GM18951 (cell line): Measurements from ENCODE around the gene SLC7A8.

Experiments
- POLR2A ChIP-seq: IDR thresholded peaks from 4 replicates; pipeline ENCODE4 v1.6.1; 2011; ENCODE audit warnings: mild to moderate bottlenecking; ENCODE audit not compliant: insufficient read length, insufficient read depth; ENCODE audit errors: extremely low read depth
- in situ Hi-C: fragments of 300-500 bp; cut with MboI; formaldehyde crosslinking; loops from one replicate; pipeline ENCODE4 v1.12.0; 2022; ENCODE audit warnings: low sequenced_read_pairs, mixed read lengths, inconsistent platforms; ENCODE audit not compliant: unreplicated experiment

The SLC7A8 gene

GRCh38 chr14:23102801-23103200, 80.7 kb downstream of the SLC7A8 start:
- in situ Hi-C loops: no loop called here
- no peak for TF ChIP-seq POLR2A

DNA sequence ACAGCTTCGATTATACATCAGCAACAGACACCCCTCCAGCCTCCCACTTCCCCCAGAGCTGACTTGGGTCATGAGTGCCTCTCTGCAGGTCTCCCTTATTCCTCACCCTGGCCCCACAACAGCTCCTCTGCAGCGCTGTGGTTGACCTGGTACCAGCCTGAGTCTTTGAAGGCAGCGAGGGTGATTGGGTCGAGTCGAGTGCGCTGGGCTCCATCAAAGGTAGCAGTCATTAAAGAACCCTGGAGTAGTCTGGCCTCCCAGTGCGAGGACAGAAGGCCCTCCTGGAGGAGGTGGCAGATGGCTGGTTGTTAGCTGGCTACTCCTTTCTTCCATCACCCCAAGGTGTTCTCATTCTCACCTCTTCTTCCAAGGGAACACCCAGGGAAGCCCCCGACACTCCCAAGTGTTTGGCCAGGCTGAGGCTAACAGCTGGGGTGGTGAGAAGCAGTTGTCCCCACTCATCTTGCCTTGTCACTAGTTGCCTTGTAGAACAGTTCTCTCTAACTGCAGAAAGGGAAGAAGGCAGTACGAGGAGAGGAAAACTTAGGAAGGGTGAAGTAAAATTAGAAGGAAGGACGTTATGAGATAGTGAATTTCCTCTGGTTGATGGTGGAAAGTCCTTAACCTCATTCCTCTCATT, 81.4 kb downstream of the SLC7A8 start:
- in situ Hi-C loops: no loop called here
- no peak for TF ChIP-seq POLR2A

DNA sequence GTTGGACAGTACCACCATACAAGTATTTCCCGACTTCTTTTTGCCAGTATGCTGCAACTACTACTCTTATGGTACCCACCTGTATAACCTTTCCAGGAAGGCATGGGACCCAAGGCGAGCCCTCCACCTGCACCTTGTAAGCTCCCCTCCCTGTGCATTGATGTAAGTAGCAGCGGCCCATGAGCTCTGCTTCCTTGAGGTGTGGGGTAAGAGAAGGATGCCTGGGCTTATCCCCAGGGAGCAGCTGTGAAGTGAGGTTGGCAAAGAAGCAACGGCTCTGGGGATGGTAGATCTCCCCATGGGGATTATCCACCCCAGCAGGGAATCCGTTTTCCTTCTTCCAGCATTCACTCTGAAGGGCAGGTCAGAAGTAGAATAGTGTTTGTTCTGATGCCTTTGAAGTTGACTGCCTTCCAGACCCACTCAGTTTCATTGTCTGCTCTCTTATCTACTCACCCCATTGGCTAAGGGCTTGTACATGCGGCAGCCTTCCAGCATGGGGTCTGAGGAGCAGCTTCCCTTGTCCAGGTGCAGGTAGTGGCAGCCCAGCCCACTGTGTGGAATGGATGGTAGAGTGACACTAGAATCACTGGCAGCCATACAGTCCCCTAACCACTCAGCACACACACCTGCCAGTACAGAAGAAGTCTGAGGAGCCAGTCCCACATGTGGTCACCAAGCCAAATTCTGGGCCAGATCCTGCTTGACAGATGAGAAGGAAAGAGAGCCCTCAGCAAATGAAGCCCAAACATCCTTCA, 82.1 kb downstream of the SLC7A8 start:
- in situ Hi-C loops: no loop called here
- TF ChIP-seq POLR2A: no peak

GRCh38 chr14:23099212-23099861, 84.1 kb downstream of the SLC7A8 start:
- no peak for TF ChIP-seq POLR2A
- in situ Hi-C loops: no loop called here

- in situ Hi-C loops: no loop called here
- TF ChIP-seq POLR2A: no peak
Measured at GRCh38 chr14:23097786-23098185, 85.7 kb downstream of the SLC7A8 start.

DNA sequence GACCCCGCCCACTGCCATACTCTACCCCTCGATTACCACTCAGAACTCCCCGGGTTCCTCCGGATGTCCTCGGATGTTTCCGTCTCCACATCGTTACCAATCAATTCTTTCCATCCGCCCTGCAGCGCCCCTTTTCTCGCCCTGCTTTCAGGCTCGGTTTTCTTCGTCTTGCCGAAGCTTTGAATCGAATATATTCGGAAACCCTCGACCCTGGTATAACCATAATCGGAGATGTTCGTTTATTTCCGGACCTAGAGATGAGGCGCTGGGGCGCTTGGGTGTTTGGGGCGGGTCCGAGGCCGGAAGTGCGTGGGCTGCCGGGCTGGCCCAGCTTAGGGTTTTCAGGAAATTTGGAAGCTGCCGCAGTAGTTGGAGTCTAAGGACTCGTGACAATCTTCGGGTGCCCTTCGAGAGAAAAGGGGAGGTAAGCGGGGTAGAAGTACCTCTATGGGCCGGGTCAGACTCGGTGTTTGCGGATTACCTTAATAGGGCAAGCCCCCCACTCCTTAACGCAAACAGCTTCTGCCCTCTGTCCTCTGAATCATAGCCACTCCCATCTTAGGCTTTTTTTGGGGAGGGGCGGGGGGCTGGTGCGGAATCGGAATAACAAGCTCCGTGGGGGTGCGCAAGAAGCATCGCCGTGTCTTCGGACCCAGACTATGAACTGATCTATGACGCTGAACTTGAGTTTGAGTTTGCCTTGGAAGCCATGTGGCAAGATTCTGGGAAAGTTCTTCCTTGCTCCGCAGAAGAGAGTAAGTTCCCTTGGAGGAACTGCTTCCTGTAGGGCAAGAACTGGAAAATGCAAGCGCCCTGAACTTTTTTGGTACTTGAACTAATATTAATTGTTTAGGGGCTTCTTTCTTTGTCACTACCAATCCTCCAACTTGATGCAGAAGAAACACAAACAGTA, 88.0 kb downstream of the SLC7A8 start, which contains the start of gene C14orf119:
Gene C14orf119 (plus strand): TSS at position 310 of the 913 bp plus-strand sequence. CDS start 2,154 bp downstream, outside the sequence.
- peak; percentile 51 for TF ChIP-seq POLR2A
- in situ Hi-C loops: no loop called here

GRCh38 chr14:23094666-23095195, 88.7 kb downstream of the SLC7A8 start, which contains the start of gene ACIN1:
Gene ACIN1 (minus strand): TSS chr14:23095136. CDS start chr14:23095112, 24 bp downstream.
- in situ Hi-C loops: no loop called here
- peak; percentile 80 for TF ChIP-seq POLR2A

DNA sequence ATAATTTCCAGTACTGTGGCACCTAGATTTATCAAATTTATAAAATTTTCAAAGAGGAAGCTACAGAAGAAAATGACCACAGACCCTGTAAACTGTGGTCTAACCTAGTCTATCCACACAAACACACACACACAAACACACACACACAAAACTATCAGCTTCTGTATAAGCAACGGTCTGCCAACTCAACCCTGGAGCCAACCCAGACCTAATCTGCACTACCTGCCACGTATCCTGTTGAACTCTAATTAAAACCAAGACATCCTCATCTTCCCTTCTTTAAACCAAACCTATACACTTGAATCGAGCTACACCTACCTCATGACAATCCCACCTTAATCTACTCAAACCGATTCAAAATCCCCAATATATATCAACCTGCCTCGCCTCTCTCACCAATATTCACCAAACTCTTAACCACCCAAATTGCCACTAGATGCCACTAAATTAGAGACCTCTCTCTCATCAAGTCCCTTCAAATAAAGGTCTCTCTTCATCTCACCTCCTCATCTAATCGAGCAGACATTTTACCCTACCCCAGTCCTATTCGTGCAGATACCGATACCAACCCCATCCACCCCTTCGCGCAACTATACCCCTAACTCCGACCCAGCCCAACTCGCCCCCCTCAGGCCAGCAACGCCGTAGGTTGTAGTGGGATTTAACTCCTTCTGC, 89.3 kb downstream of the SLC7A8 start:
- TF ChIP-seq POLR2A: no peak
- in situ Hi-C loops: no loop called here

GRCh38 chr14:23093526-23093925, 89.9 kb downstream of the SLC7A8 start:
- in situ Hi-C loops: no loop called here
- TF ChIP-seq POLR2A: no peak

DNA sequence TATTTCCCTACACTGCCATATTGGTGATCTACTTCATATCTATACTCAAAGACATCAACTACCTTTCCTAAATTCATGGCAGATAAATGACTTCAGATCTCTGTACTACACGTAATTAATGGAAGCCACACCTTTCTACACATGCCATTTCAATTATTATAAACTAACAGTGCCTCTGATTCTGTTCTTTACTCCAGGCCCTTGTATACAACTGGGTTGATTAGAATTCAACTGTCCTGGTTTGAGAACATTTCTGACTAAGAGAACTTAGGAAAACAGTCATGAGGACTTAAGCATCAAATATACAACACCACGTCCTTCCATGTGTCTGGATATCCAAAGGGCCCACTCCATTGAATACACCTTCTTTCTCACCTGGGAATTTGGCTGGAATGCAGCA, 90.4 kb downstream of the SLC7A8 start:
- TF ChIP-seq POLR2A: no peak
- in situ Hi-C loops: no loop called here

DNA sequence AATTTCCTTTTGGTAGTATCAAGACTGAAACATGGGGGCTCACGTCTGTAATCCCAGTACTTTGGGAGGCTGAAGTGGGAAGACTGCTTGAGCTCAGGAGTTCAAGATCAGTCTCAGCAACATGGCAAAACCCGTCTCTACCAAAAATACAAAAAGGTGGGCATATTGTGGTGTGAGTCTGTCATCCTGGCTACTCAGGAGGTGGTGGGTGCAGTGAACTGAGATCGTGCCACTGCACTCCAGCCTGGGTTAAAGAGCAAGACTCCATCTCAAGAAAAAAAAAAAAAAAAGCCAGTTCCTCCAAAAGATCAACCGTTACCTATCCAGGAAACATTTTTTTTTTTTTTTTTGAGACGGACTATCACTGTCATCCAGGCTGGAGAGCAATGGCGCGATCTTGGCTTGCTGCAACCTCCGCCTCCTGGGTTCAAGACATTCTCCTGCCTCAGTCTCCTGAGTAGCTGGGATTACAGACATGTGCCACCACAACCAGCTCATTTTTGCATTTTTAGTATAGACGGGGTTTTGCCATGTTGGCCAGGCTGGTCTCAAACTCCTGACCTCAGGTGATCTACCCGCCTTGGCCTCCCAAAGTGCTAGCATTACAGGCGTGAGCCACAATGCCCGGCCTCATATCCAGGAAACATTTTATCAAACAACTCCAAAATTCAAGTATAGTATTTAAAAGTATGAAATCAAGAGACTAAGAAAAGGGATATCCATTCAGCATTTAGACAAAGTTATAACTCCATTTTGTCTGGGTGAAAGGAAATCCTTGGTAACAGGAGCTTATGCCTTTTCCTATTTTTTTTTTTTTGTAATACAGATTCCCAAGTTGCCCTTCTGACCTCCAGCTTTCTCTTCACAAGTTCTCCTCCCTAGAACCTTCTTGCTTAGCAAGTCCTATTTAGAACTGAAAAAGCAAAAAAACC, 91.9 kb downstream of the SLC7A8 start:
- in situ Hi-C loops: no loop called here
- TF ChIP-seq POLR2A: no peak
